Lower leg skin (tissue), 4 donors: ENCODE measurements around the gene RELT. TPM values are rescaled to one million over a fixed set of nuclear protein-coding genes. Genes with fewer than 3 reads are reported as not detected.
A peak's percentile ranks its signal among the peaks of the same experiment; 100 is the strongest.

Experiments
- DNase-seq, 2 donors: peaks; one replicate each; pipeline ENCODE4 v3.0.0-alpha.2; 2019; ENCODE audit warnings: low spot score in 2 of 2
- H3K4me3 ChIP-seq: fragments of 200-600 bp; sonication (generic); 2 replicates; pipeline ENCODE4 v1.5.1; 2017; ENCODE audit warnings: mild to moderate bottlenecking, low read depth; ENCODE audit not compliant: poor library complexity, severe bottlenecking
- CTCF ChIP-seq, 3 donors: fragments of 450-650 bp; IDR thresholded peaks; one replicate each; pipeline ENCODE4 v1.5.1; 2016; ENCODE audit warnings: antibody characterized with exemption in 3 of 3, mild to moderate bottlenecking in 3 of 3, moderate library complexity in 2 of 3
- POLR2A ChIP-seq, 2 donors: fragments of 450-650 bp; IDR thresholded peaks; one replicate each; pipeline ENCODE4 v1.6.1; 2016 to 2017; ENCODE audit warnings: antibody characterized with exemption in 2 of 2, mild to moderate bottlenecking in 1 of 2, moderate library complexity in 1 of 2
- WGBS, 2 donors: methylation state at CpG; one replicate each; pipeline ENCODE4 v1.1.5; 2018; 5-methylcytosine and 5-hydroxymethylcytosine counted together
- intact Hi-C: fragments of 100-400 bp; cut with DNase I; formaldehyde crosslinking; loops from one replicate; pipeline ENCODE4 v1.15.0; 2023; ENCODE audit warnings: low total_unique reads
- total RNA-seq, 4 donors: library from RNA; depleted of rRNA; stranded (reverse); fragments of >200 nt; gene quantifications; one replicate each; pipeline ENCODE4 v1.1.0, GENCODE V29; 2016

The RELT gene
- total RNA-seq, 4 donors from 2014 or later = 2.1 to 4.8 (median 4.4) TPM

GRCh38 chr11:73399159-73399590, 23.0 kb downstream of the RELT start:
- 59 to 75% methylated on average over 6 of the region's 6 CpGs for WGBS, 2 donors
- no peak for TF ChIP-seq POLR2A (IDR thresholded peaks at IDR 0.05)
- no peak for TF ChIP-seq CTCF (IDR thresholded peaks at IDR 0.05)
- peak in 1 of 2 donors; percentile 78 for DNase-seq
- no peak overlapping the region for H3K4me3 ChIP-seq
- intact Hi-C loops = no loop called here

GRCh38 chr11:73399636-73400035, 23.4 kb downstream of the RELT start:
- peak in 1 of 2 donors; percentile 53 for DNase-seq
- 91 to 97% methylated on average over 4 of the region's 4 CpGs for WGBS, 2 donors
- TF ChIP-seq CTCF (IDR thresholded peaks at IDR 0.05) = no peak
- TF ChIP-seq POLR2A (IDR thresholded peaks at IDR 0.05) = no peak
- H3K4me3 ChIP-seq = no peak overlapping the region
- intact Hi-C loops = no loop called here

- intact Hi-C loops = no loop called here
- 90 to 93% methylated on average over 6 of the region's 6 CpGs for WGBS, 2 donors
- peak in 1 of 2 donors; percentile 49 for DNase-seq
- H3K4me3 ChIP-seq = no peak overlapping the region
- TF ChIP-seq POLR2A (IDR thresholded peaks at IDR 0.05) (no peak), CTCF (IDR thresholded peaks at IDR 0.05) (no peak)
These were observed 24.1 kb downstream of the RELT start for GRCh38 chr11:73400293-73400692.

DNA sequence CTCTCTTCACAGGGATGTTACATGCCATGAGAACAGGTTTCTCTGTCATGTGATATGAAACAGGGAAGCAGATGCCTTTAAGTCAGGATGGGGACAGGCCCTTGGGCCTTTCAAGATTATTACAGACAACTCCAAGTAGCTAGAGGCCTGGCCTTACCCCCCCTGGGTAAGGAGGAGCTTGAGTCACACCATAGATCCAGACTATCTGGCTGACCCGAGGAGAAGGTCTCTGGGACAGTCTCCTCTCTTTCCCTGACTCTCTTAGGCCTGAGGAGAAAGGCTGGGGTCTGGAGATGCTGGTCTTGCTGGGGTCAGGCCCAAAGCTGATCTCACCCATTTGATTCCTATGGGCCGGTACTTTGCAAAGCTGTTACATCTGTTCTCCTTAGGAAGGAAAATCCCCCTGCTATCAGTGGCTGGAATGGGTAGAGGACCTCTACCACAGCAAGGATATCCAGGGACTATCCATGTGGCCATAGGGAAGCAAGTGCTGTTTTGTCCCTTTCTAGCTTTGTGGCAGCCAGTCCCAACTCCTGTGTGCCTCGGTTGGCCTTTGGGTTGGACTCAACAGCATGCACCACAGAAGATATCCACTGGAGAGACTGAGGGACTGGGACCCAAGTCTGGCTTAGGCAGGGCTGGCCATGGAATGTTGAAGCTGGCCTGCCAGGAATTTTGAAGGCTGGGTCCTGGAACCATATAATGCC, 25.2 kb downstream of the RELT start:
- WGBS, 2 donors = 64 to 73% methylated on average over 3 of the region's 3 CpGs
- no peak overlapping the region for H3K4me3 ChIP-seq
- intact Hi-C loops = no loop called here
- no peak for DNase-seq
- TF ChIP-seq CTCF (IDR thresholded peaks at IDR 0.05) = no peak
- TF ChIP-seq POLR2A (IDR thresholded peaks at IDR 0.05) = no peak

DNA sequence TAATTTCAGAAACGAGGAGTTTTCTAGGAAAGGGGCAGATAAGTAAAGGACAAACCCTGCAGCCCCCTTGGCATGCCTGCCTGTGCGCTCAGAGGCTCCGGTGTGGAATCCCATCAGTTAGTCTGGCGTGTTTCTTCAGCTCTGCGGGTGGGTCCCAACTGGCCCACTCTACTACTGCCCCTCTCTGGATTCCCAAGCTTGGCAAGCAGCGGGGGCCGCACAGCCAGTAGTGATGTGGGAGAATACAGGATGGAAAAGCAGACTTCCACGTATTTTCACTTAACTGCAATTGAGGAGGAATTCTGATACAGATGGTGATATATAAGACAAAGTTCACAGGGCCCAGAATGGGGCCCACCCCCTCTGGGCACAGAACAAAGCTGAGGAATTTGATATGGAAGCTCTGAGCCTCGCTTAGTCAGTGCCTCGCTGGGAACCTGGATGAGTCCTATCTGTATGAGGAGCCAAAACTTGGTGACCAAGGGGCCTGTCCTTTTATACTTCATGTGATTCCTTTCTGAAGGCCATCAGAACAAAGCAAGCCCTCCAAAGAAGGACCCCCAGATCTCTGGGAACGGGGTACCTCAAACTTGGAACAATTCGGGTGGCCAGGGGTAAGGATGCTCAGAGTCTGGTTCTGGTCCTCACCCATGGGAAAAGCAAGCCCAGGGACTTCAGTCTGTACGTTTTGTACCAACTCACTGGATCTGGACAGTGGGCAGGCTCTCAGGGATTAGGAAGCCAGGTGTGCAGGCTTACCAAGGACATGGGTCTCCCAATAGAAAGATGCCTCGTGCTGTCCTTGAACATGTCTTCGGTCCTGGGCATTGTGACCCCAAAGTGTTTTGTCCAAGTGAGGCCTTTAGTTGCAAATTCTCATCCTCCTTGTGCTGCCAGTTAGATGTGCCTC, 26.0 kb downstream of the RELT start:
- TF ChIP-seq CTCF (IDR thresholded peaks at IDR 0.05) = no peak
- no peak for TF ChIP-seq POLR2A (IDR thresholded peaks at IDR 0.05)
- H3K4me3 ChIP-seq = no peak overlapping the region
- peak in 1 of 2 donors; percentile 84 for DNase-seq
- 85 to 87% methylated on average over 15 of the region's 15 CpGs for WGBS, 2 donors
- intact Hi-C loops = no loop called here
